ENCODE results near the gene HDAC8.

HDAC8 gene

DNA sequence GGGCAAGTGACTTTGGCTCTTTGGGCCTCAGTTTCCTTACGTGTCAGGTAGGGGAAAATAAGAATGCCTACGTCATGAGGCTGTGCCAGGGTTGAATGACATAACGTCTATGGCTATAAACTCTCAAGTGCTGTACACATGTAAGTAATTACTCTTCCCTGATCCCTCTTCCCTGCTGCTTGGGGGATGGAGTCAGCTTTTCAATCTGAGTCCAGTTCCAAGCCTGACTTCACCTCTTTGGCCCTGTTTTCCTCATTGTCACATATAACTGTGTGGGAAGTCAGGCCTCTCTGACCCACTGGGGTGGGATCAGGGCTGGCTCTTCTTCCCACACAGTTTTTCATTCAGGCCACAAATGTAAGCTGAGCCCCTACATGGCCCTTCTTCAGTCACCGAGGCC lies 255.5 kb downstream of the HDAC8 start:
- DNase-seq (ENCODE audit: low spot score), result no peak
- in situ Hi-C loops (cut with MboI; ENCODE audit: low pct_unique_long_range_greater_than_20kb, low sequenced_read_pairs, unreplicated experiment), result no loop called here
- TF ChIP-seq, protein P1, sequence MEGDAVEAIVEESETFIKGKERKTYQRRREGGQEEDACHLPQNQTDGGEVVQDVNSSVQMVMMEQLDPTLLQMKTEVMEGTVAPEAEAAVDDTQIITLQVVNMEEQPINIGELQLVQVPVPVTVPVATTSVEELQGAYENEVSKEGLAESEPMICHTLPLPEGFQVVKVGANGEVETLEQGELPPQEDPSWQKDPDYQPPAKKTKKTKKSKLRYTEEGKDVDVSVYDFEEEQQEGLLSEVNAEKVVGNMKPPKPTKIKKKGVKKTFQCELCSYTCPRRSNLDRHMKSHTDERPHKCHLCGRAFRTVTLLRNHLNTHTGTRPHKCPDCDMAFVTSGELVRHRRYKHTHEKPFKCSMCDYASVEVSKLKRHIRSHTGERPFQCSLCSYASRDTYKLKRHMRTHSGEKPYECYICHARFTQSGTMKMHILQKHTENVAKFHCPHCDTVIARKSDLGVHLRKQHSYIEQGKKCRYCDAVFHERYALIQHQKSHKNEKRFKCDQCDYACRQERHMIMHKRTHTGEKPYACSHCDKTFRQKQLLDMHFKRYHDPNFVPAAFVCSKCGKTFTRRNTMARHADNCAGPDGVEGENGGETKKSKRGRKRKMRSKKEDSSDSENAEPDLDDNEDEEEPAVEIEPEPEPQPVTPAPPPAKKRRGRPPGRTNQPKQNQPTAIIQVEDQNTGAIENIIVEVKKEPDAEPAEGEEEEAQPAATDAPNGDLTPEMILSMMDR (IDR thresholded peaks at IDR 0.05; ENCODE audit: extremely low read depth, insufficient read depth, missing control alignments), result no peak

DNA sequence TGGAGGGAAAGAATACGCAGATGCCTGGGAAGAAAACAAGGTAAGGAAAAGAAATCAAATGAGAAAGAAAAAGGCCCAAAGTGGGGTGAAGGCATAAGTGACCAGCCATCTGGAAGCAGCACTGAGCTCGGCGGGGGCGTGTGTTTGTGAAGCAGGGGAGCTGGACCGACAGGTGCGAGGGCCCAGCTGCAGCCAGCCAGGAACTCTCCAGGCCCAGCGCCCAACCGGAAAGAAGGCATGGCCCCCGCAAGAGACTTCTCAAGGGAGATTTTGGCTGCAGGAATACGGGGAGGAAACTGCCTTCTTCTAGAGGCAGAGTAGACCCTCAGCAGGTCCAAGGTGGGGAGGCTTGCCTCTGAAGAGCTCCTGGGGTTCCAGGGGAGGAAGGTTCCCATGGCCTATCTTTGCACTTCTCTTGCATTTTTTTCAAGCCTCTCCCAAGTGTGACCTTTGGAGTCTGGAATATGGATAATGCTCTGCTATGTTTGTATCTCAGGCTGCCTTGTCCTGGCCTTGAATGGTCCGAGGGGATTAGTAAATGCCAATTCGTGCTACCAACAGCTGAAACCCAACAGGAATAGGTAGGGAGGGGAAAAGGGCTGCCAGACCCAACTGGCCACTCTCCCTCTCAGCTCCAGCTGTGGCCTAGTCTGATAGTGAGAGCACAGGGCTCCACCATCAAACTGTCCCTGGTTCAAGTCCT lies 256.1 kb downstream of the HDAC8 start:
- in situ Hi-C loops (cut with MboI; ENCODE audit: low pct_unique_long_range_greater_than_20kb, low sequenced_read_pairs, unreplicated experiment), result no loop called here
- TF ChIP-seq, protein P1 (IDR thresholded peaks at IDR 0.05; ENCODE audit: extremely low read depth, insufficient read depth, missing control alignments), result no peak
- DNase-seq (ENCODE audit: low spot score), result no peak

DNA sequence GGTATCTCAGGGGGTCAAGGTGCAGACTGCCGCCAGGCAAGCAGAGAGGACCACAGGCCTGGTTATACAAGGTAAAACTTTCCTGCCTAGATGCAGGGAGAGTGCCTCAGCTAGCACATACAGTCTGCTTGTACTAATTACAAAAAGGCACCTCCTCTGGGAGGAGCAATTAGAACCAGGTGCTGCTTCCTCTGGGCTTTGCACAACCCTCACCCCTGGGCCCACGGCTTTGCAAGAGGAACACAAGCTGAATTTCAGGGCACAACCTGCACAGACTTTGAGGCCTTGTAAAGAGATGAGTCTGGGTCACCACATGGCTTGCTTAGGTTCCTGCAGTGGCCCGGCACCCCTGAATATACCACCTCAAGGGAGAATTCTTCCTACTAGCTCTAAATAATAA lies 257.8 kb downstream of the HDAC8 start:
- no peak for DNase-seq (ENCODE audit: low spot score)
- in situ Hi-C loops (cut with MboI; ENCODE audit: low pct_unique_long_range_greater_than_20kb, low sequenced_read_pairs, unreplicated experiment), result no loop called here
- TF ChIP-seq, protein P1 (IDR thresholded peaks at IDR 0.05; ENCODE audit: extremely low read depth, insufficient read depth, missing control alignments), result no peak

DNA sequence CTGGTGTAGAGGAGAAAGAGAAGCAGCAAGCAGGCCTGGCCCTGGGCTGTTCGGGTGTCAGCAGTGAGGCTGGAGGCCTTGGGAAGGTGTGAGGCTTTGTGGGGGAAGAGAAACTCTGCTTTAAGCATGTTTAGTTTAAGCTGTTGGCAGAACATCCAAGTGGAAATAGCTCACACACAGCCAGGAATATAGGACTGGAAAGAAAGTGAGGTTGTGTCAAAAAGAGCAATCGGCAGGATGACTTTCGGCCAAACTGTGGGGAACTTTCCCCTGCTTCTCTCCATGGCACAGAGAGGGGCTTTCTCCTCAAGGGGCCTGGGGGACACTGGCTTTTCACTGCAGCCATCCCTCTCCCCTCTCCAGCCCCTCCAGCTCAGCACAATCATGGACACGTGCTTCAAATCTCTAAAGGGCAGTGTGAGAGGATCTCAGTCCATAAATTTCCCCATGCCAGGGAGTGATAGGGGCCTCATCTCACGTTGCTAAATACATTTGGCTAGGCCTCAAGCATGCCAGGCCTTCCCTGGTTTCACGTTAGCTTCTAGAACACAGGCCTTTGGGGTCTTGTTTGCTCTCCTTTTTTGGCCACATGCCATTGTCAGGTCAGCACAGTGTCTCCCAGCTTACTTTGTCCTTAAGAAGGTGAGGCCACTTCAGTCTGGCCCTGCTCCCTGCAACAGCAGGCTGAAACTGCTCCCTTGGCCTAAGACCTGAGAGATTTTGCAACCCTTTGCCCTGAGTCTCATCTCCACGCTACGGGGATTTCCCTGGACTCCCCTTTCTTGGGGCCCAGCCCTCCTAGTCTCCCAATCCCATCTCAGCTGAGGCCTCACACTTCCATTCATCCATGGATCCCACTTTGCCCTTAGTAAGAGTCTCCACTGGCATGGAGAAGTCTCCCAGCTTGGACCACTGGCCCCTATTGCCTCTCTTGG lies 258.7 kb downstream of the HDAC8 start:
- in situ Hi-C loops (cut with MboI; ENCODE audit: low pct_unique_long_range_greater_than_20kb, low sequenced_read_pairs, unreplicated experiment), result no loop called here
- TF ChIP-seq, protein P1 (IDR thresholded peaks at IDR 0.05; ENCODE audit: extremely low read depth, insufficient read depth, missing control alignments), result no peak
- DNase-seq (ENCODE audit: low spot score), result no peak

DNA sequence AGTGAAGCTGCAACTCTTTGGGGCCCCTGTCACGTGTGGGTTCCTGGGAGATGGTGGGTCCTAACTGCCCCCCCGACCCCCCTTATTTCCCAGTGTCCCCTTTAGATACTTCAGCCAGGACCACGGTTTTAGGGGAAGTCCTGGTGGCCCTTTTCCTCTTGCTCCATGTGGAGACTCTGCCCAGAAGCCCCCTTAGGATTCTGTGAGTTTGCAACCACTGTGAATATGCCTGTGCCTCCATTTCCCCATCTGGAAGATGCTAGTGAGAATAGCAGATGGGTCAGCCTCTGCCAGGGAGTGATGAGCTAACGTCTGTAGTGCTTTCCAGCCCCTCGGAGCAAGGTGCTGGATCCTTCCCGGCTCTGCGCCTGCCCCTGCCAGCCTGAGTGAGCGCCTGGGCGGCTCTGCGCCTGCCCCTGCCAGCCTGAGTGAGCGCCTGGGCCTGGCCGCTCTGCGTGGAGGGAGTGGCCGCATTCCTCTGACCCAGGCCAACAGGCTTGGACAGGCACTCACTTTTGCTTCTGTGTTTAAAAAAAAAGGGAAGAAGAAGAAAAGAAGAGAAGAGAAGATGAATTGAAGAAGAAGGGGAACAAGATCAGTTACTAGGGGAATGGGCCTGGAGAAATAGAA lies 260.2 kb downstream of the HDAC8 start:
- in situ Hi-C loops (cut with MboI; ENCODE audit: low pct_unique_long_range_greater_than_20kb, low sequenced_read_pairs, unreplicated experiment), result no loop called here
- no peak for DNase-seq (ENCODE audit: low spot score)
- TF ChIP-seq, protein P1 (IDR thresholded peaks at IDR 0.05; ENCODE audit: extremely low read depth, insufficient read depth, missing control alignments), result no peak

DNA sequence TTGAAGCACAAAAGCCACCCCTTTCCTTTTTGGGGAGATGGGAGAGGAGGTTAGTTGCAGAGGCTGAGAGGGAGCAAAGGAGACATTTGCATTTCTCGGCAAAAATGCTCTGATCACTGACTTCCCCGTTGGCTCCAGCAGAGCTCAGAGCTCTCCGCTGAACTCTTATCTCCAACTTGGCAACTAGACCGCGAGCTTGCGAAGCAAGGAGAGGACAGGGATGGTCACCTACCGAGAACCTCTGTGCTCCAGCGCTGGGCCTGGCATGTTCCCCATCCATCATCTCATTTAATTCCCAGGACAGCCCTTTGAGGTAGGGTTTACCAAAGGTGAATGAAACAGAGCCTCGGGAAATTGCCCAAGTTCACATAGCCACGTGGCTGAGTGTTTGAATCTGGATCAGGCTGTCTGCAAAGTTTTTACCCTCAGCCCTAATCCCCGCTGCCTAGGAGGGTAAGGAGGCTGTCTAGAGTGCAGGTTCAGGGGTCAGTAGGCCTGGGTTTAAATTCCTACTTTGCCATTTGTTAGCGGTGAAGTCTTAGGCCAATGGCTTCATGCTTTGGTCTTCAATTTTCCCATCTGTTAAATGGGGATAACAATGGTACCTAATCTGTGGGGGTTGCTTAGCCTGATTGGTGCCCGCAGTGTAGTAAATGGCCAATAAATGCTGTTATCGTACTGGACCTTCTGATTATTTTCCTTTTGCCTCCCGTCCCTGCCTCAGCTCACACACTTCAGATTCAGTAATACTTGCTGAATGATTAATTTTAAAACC lies 263.2 kb downstream of the HDAC8 start:
- no peak for DNase-seq (ENCODE audit: low spot score)
- TF ChIP-seq, protein P1 (IDR thresholded peaks at IDR 0.05; ENCODE audit: extremely low read depth, insufficient read depth, missing control alignments), result no peak
- in situ Hi-C loops (cut with MboI; ENCODE audit: low pct_unique_long_range_greater_than_20kb, low sequenced_read_pairs, unreplicated experiment), result no loop called here

Data from GM13977 (cell line).